HepG2 (cell line): ENCODE measurements around the gene PLG. TPM values are rescaled to one million over a fixed set of nuclear protein-coding genes. Genes with fewer than 3 reads are reported as not detected.

Source experiments
- FUBP1 ChIP-seq: sonication (generic); formaldehyde crosslinking; IDR thresholded peaks from 2 replicates; pipeline ENCODE4 v1.5.1; 2020; ENCODE audit warnings: missing genetic modification reagents, mild to moderate bottlenecking, borderline replicate concordance
- HMGXB4 ChIP-seq, 2 experiments: sonication (generic) in 1 of 2; formaldehyde crosslinking in 1 of 2; IDR thresholded peaks; 2 replicates each; pipeline versions ENCODE4 v1.4.0 to v1.6.1; 2018 to 2020; ENCODE audit warnings: missing genetic modification reagents in 2 of 2, borderline replicate concordance in 1 of 2, low read depth in 1 of 2, mild to moderate bottlenecking in 1 of 2, missing biosample characterization in 1 of 2
- MAF1 ChIP-seq: sonication (generic); formaldehyde crosslinking; IDR thresholded peaks from 2 replicates; pipeline ENCODE4 v1.5.0; 2020; ENCODE audit warnings: missing genetic modification reagents, borderline replicate concordance
- NFKB2 ChIP-seq: sonication (generic); formaldehyde crosslinking; IDR thresholded peaks from 2 replicates; pipeline ENCODE4 v1.4.0; 2020; ENCODE audit warnings: missing genetic modification reagents, borderline replicate concordance
- RXRA ChIP-seq: sonication (generic); formaldehyde crosslinking; IDR thresholded peaks from 2 replicates; pipeline ENCODE4 v1.5.1; 2020; ENCODE audit warnings: missing genetic modification reagents
- STAG1 ChIP-seq: sonication (generic); formaldehyde crosslinking; IDR thresholded peaks from 2 replicates; pipeline ENCODE4 v1.4.0; 2020; ENCODE audit warnings: missing genetic modification reagents
- ZNF605 ChIP-seq: sonication (generic); formaldehyde crosslinking; IDR thresholded peaks from 2 replicates; pipeline ENCODE4 v1.8.0; 2022; ENCODE audit warnings: mild to moderate bottlenecking, missing genetic modification reagents
- ZNF691 ChIP-seq: sonication (generic); formaldehyde crosslinking; IDR thresholded peaks from 2 replicates; pipeline ENCODE4 v1.4.0; 2020; ENCODE audit warnings: missing genetic modification reagents, low read depth, mild to moderate bottlenecking, borderline replicate concordance
- ZNF710 ChIP-seq: sonication (generic); formaldehyde crosslinking; IDR thresholded peaks from 2 replicates; pipeline ENCODE4 v1.5.0; 2020; ENCODE audit warnings: mild to moderate bottlenecking, missing genetic modification reagents, borderline replicate concordance
- polyA plus RNA-seq, 8 experiments: library from polyadenylated mRNA; depleted of rRNA in 3 of 8; stranded (reverse) in 7 of 8; unstranded in 1 of 8; fragments of >200 nt; fragmentation: Illumina TruSeq in 4 of 8; extraction: Trizol in 4 of 8; gene quantifications; 2 replicates each; pipeline versions ENCODE4 v1.2.1 to v1.2.3, GENCODE V29; 2011 to 2016; ENCODE audit warnings: low read depth in 4 of 8, missing spikeins in 1 of 8, mixed read lengths in 1 of 8; ENCODE audit not compliant: insufficient read depth in 1 of 8
- total RNA-seq, 5 experiments: library from RNA; depleted of rRNA; stranded (reverse); fragments of >200 nt; fragmentation: Illumina TruSeq; extraction: Trizol; gene quantifications; 2 replicates each; pipeline ENCODE4 v1.2.3, GENCODE V29; 2016; ENCODE audit warnings: low read depth in 1 of 5

The PLG gene
- total and polyA plus RNA-seq, 2 of the 13 experiments (the other 11 are each of a cell fraction or from before 2014, with no cell fraction given) = 1.7 to 10.7 TPM

GRCh38 chr6:160667639-160668481, 34.2 kb upstream of the PLG start (continued):
- TF ChIP-seq FUBP1 (0 out of 2 replicates have a peak, but pooled peaks have one; percentile 32), ZNF691 (CRISPR knock-in tag) (0 out of 2 replicates have a peak, but pooled peaks have one; percentile 41), HMGXB4 (CRISPR knock-in tag; IDR thresholded peaks at IDR 0.05; ENCODE audit: borderline replicate concordance in 1 of 2, low read depth in 1 of 2) (no peak), ZNF710 (CRISPR knock-in tag) (peak; percentile 62; the same call in 1 of the 2 replicates), STAG1 (CRISPR knock-in tag) (peak; percentile 85), MAF1 (no peak), NFKB2 (CRISPR knock-in tag) (no peak), ZNF605 (0 out of 2 replicates have a peak, but pooled peaks have one; percentile 22), RXRA (CRISPR knock-in tag) (0 out of 2 replicates have a peak, but pooled peaks have one; percentile 31)
